Renal cortical epithelial cell (primary cell): Measurements from ENCODE around the gene HYAL3. TPM values are rescaled to one million over a fixed set of nuclear protein-coding genes. Genes with fewer than 3 reads are reported as not detected.
A peak's percentile ranks its signal among the peaks of the same experiment; 100 is the strongest.
"Not testable (repeated sequence)": the region's sequence is repeated elsewhere in the genome, so short reads cannot be mapped to it uniquely, and the experiment has no call there.

ENCODE experiments used
- DNase-seq: peaks from one replicate; pipeline ENCODE4 v3.0.0-alpha.2; 2011; ENCODE audit warnings: low read depth
- total RNA-seq: library from RNA; depleted of rRNA; stranded (reverse); fragments of >200 nt; gene quantifications from 2 replicates; pipeline ENCODE4 v1.2.3, GENCODE V29; 2014

HYAL3 gene
- total RNA-seq, 1 donor from 2014 or later = 13.5 TPM

DNA sequence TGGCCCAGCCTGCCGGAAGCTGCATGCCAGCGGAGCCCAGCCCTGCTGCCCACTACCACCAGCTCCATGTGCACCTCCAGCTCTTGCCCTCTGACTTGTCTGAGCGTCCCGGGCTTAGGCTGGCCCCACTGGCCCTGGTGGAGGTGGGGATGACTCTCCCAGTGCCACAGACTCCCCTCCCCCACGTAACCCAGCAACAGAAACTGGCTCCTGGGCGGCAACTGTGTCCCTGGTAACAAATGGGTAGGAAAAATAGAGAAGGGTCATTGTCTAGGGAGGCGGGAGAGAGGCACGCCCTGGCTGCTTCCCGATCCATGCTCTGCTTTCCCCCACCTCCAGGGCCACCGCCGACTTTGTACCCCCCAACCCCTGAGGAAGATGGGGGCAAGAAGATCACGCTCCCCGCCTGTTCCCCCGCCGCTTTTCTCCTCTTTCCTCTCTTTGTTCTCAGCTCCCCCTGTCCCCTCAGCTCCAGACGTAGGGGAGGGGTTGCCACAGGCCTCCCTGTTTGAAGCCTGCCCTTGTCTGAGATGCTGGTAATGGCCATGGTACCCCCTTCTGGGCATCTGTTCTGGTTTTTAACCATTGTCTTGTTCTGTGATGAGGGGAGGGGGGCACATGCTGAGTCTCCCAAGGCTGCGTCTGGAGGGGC is 41.0 kb downstream of the HYAL3 start:
- no peak for DNase-seq

DNA sequence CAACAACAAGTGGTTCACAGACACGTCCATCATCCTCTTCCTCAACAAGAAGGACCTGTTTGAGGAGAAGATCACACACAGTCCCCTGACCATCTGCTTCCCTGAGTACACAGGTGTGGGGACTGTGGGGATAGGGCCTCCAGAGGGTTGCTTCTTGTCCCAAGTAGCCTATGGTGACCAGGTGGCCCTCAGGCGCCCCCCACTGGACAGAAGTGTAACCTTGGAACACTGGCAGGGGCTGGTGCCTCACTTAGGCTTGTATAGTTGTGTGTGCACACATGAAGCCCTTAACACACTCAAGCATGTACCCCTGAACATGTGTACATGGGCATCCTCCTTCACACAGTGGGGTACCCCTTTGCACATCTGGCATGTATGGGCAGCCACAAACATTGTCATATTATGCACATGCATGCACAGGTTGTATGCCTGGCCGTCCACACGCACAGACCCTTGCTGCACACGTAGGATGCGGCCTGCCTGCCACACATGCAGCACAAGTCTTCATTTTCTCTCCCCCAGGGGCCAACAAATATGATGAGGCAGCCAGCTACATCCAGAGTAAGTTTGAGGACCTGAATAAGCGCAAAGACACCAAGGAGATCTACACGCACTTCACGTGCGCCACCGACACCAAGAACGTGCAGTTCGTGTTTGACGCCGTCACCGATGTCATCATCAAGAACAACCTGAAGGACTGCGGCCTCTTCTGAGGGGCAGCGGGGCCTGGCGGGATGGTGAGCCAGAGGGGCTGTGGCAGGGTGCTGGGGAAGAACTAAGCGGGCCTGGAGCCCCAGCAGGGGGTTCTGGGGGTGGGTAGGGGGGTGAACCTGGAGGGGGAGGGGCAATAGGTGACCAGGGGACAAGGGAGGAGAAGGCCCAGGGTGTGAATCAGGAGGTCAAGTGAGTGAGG is 42.0 kb downstream of the HYAL3 start:
- DNase-seq = no peak

- no peak for DNase-seq
Measured at GRCh38 chr3:50255251-50255615, 44.0 kb downstream of the HYAL3 start.

- DNase-seq = no peak
Measured at GRCh38 chr3:50254577-50255250, 44.5 kb downstream of the HYAL3 start.

DNA sequence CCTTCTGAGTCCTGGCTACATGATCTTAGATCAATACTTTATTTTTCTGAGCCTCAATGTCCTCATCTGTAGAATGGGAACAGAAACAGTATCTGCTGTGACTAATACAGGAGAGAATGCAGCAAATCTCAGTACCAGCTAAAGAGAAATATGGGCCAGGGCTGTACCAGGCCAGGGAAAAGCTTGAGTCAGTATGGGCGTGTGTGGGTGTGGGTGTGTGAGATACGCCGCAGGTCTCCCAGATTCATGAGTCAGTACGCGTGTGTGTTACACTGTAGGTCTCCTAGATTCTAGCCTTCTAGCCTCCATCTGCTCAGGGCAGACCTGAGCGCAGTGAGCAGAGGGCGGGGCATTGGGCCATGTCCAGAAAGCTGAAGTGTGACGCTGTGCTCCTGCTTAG is 48.0 kb downstream of the HYAL3 start:
- peak; percentile 88 for DNase-seq

- DNase-seq = no peak
Measured at GRCh38 chr3:50250514-50250913, 48.7 kb downstream of the HYAL3 start.

DNA sequence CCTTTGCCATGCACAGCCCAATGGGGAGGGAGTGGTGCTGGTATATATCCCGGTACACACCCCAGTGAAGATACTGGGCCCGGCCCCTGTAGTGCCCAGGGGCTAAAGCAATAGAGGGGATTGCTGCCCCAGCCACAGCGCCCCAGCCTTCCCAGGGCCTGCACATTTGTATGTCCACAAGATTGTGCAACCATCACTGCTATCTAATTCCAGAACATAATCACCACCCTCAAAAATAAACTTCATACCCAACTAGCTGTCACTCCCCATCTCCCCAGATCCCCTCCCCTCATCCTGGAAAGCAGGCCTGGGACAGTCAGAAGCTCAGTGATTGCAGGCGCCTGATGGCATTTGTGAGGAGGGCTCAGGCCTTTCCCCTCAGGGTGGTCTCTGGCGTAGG is 49.7 kb downstream of the HYAL3 start:
- no peak for DNase-seq

- no peak for DNase-seq
Measured at GRCh38 chr3:50248387-50248786, 50.8 kb downstream of the HYAL3 start.

GRCh38 chr3:50246517-50246954 is 52.7 kb downstream of the HYAL3 start:
- peak; percentile 70 for DNase-seq

- DNase-seq = peak; percentile 58
Measured at GRCh38 chr3:50245831-50246516, 53.2 kb downstream of the HYAL3 start.

DNA sequence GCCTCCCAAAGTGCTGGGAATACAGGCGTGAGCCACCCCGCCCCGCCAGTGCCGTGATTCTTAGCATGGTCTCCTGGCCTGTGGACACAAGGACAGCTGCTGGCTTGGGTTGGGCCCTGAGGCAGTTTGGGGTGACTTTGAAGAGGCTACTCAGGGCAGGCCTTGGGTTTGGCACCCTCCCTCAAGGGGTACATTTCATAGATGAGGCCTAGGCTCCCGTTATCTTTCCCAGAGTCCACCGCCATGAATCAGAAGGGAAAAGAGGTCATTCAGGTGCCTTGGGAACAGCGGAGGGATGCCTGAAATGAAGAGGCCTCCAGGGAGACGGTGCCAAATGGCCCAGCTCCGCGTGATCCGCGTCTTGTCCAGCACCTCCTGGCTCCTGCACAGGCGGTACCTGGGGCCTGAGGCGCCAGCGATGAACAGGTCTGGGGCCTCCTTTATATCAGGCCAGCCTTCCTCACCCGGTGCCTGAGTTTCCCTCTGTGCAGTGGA is 53.9 kb downstream of the HYAL3 start:
- DNase-seq = no peak

GRCh38 chr3:50244813-50245212 is 54.4 kb downstream of the HYAL3 start:
- not testable (repeated sequence) for DNase-seq

DNA sequence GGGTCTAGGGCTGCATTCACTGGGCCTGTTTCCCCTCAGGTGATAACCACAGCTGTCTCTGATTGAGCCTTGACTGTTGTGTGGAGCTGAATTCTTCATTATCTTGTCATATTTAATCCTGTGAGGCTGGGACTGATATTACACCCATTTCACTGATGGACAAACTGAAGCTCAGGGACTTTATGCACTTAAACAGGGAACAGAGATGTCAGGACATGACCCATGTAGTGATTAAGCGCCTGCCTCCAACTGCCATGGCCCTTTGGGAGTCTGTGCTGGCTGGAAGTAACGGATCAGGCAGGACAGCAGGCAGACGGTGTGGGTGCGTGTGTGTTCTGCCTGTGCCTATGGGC is 55.7 kb downstream of the HYAL3 start:
- no peak for DNase-seq

DNA sequence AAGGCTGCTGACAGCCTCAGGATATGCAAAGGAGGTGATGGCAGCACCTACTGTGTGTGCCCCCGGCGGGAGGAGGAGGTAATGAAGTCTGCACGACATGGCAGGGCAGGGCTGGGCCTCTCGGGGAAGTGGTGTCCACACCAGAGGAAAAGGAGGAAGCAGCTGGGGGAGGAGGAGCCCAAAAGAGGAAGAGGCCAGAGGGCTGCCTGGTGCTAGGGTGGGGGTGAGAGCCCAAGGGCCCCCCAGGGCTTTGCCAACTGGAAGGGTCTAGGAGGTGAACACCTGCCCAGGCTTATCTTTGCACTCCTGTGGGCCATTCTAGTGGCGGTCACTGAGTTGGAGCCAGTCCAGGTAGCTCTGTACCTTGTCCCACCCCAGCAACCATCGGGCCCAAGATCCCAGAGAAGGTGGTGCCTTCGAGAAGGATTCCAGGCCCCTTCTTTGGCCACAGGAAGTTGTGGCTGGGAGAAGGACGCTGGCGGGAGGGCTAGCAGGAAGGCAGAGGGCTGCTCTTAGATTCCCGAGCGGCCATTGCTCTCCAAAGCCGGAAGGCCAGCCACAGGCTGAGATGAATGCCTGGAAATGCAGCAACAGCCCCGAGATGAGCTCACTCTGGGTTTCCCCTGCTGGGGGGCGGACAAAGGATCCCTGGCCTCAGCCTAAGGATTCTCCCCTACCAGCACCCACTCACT is 56.2 kb downstream of the HYAL3 start:
- DNase-seq = peak; percentile 47

Other genes starting within 250 kb of the HYAL3 start
- 74.7 and 216 TPM in 2 replicates for gene RBM5, start 210.5 kb downstream of the HYAL3 start, total RNA-seq
- gene SEMA3F, start 144.1 kb downstream of the HYAL3 start, total RNA-seq = 10.2 and 33.5 TPM in 2 replicates
- 0.05 TPM in 1 of 2 replicates, not detected in the other for gene GNAT1, start 107.8 kb downstream of the HYAL3 start, total RNA-seq
- 1.8 TPM in 1 of 2 replicates, not detected in the other for gene SLC38A3, start 94.1 kb downstream of the HYAL3 start, total RNA-seq
- gene GNAI2, start 63.2 kb downstream of the HYAL3 start, total RNA-seq = 217 and 300 TPM in 2 replicates
- gene SEMA3B, start 30.3 kb downstream of the HYAL3 start, total RNA-seq = 7.8 and 27.0 TPM in 2 replicates
- gene LSMEM2, start 20.3 kb downstream of the HYAL3 start, total RNA-seq = not detected in 2 replicates
- gene IFRD2, start 7.0 kb downstream of the HYAL3 start, total RNA-seq = 28.8 and 57.8 TPM in 2 replicates
- gene NAA80, start within 50 bp of the HYAL3 start, total RNA-seq = 2.8 and 6.4 TPM in 2 replicates
- gene HYAL1, start 4.2 kb upstream of the HYAL3 start, total RNA-seq = 7.3 and 22.8 TPM in 2 replicates
- gene HYAL2, start 23.3 kb upstream of the HYAL3 start, total RNA-seq = 82.3 and 127 TPM in 2 replicates
- gene TUSC2, start 28.8 kb upstream of the HYAL3 start, total RNA-seq = 16.0 and 21.2 TPM in 2 replicates
- 14.4 and 17.8 TPM in 2 replicates for gene RASSF1, start 41.4 kb upstream of the HYAL3 start, total RNA-seq
- 0.35 and 4.7 TPM in 2 replicates for gene ZMYND10, start 46.3 kb upstream of the HYAL3 start, total RNA-seq
- gene NPRL2, start 51.4 kb upstream of the HYAL3 start, total RNA-seq = 17.1 and 24.5 TPM in 2 replicates
- 31.4 and 45.7 TPM in 2 replicates for gene CYB561D2, start 51.5 kb upstream of the HYAL3 start, total RNA-seq
- gene TMEM115, start 60.1 kb upstream of the HYAL3 start, total RNA-seq = 32.1 and 64.8 TPM in 2 replicates
- 0.17 and 0.55 TPM in 2 replicates for gene CACNA2D2, start 204.2 kb upstream of the HYAL3 start, total RNA-seq